C4-2B (cell line): ENCODE measurements around the gene VOPP1.
"Not testable (repeated sequence)": the region's sequence is repeated elsewhere in the genome, so short reads cannot be mapped to it uniquely, and the experiment has no call there.

Source experiments
- H3K27ac ChIP-seq: fragments of 450-650 bp; 2 replicates; pipeline ENCODE4 v1.5.1; 2017
- CTCF ChIP-seq: fragments of 450-650 bp; conservative IDR thresholded peaks from 2 replicates; pipeline ENCODE4 v1.5.1; 2017; ENCODE audit warnings: mild to moderate bottlenecking
- ZFX ChIP-seq: fragments of 450-650 bp; IDR thresholded peaks from 2 replicates; pipeline ENCODE4 v1.6.1; 2017

VOPP1 gene

GRCh38 chr7:55572378-55573233 is at the start of gene VOPP1:
Gene VOPP1 (minus strand): TSS chr7:55572502. CDS start chr7:55572324, 178 bp downstream.
- peak within 1 kb of the TSS; percentile 80 for H3K27ac ChIP-seq
- TF ChIP-seq CTCF = peak; percentile 25
- TF ChIP-seq ZFX = peak; percentile 25; the same call in 1 of the 2 replicates

- no peak overlapping the region for H3K27ac ChIP-seq
- TF ChIP-seq CTCF (no peak), ZFX (no peak)
Measured at GRCh38 chr7:55618913-55619312, 46.6 kb upstream of the VOPP1 start.

- not testable (repeated sequence) for H3K27ac ChIP-seq
Measured at GRCh38 chr7:55614365-55615064, 42.2 kb upstream of the VOPP1 start.

GRCh38 chr7:55609726-55610125 is 37.4 kb upstream of the VOPP1 start:
- H3K27ac ChIP-seq = not testable (repeated sequence)

GRCh38 chr7:55605661-55606060 is 33.4 kb upstream of the VOPP1 start:
- H3K27ac ChIP-seq = not testable (repeated sequence)

- TF ChIP-seq CTCF = peak; percentile 70
- H3K27ac ChIP-seq = not testable (repeated sequence)
Measured at GRCh38 chr7:55597944-55598499, 25.7 kb upstream of the VOPP1 start.

- H3K27ac ChIP-seq = not testable (repeated sequence)
Measured at GRCh38 chr7:55597214-55597739, 25.0 kb upstream of the VOPP1 start.

GRCh38 chr7:55595511-55595910 is 23.2 kb upstream of the VOPP1 start:
- no peak for TF ChIP-seq CTCF

GRCh38 chr7:55594870-55595269 is 22.6 kb upstream of the VOPP1 start:
- TF ChIP-seq ZFX = no peak
- no peak overlapping the region for H3K27ac ChIP-seq

More at GRCh38 chr7:55595511-55595910, 23.2 kb upstream of the VOPP1 start:
- H3K27ac ChIP-seq = no peak overlapping the region

GRCh38 chr7:55594414-55594813 is 22.1 kb upstream of the VOPP1 start:
- TF ChIP-seq ZFX (no peak), CTCF (no peak)
- H3K27ac ChIP-seq = no peak overlapping the region
